Ovary (tissue), 3 donors: ENCODE data around the gene WIPF1.

Experiments
- CTCF ChIP-seq, 3 donors: fragments of 450-650 bp in 2 of 3; fragments of 200-600 bp in 1 of 3; IDR thresholded peaks; one replicate each; pipeline versions ENCODE4 v1.5.1 to v1.8.0; 2016 to 2022; ENCODE audit warnings: antibody characterized with exemption in 3 of 3, mild to moderate bottlenecking in 1 of 3
- EP300 ChIP-seq: sonication (generic); formaldehyde crosslinking; IDR thresholded peaks from one replicate; pipeline ENCODE4 v1.6.1; 2017; ENCODE audit warnings: antibody characterized with exemption
- POLR2A ChIP-seq: fragments of 450-650 bp; IDR thresholded peaks from one replicate; pipeline ENCODE4 v1.6.1; 2017; ENCODE audit warnings: antibody characterized with exemption, mild to moderate bottlenecking, moderate library complexity
- donor health status: DM: no; HTN: no; CAD: no.

DNA sequence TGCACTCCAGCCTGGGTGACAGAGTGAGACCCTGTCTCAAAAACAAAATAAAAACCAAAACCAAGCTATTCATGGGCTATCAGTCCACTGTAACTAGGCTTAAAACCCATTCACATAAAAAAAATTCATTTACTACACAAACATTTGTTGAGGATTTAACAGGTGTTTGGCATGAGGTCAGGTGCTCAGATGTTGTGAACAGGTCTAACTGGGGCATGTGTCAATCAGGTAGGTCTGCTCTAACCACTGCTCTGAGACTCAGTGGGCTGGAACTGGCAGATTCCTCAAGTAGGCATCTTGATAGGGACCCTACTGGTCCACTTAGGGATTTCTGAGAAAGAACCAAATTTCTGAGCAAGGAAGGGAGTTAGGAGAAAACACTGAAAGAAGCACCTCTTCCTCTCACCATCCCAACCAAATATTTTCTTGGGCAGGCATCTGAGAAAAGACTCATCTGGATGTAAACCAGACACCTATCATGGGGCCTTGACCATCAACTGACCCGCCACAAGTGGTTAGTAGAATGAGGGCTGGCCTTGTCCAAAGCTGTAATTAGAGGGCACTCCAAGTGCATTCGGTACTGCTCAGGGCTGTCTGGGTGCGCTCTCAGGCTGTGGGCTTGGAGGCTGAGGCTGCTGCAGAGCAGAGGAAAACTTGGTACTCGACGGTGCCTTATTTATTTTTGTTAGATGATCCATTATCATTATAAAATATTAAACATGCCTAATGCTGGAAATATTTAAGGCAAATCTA lies 33.9 kb downstream of the WIPF1 start:
- TF ChIP-seq POLR2A: no peak
- no peak for TF ChIP-seq EP300
- no peak for TF ChIP-seq CTCF (IDR thresholded peaks at IDR 0.05)
